ENCODE measurements around the gene WDFY2. TPM values are rescaled to one million over a fixed set of nuclear protein-coding genes. Genes with fewer than 3 reads are reported as not detected.
"Not testable (repeated sequence)": the region's sequence is repeated elsewhere in the genome, so short reads cannot be mapped to it uniquely, and the experiment has no call there.

WDFY2 gene
- polyA plus RNA-seq, 6 donors from 2014 or later, result 7.6 to 13.6 (median 8.0) TPM

DNA sequence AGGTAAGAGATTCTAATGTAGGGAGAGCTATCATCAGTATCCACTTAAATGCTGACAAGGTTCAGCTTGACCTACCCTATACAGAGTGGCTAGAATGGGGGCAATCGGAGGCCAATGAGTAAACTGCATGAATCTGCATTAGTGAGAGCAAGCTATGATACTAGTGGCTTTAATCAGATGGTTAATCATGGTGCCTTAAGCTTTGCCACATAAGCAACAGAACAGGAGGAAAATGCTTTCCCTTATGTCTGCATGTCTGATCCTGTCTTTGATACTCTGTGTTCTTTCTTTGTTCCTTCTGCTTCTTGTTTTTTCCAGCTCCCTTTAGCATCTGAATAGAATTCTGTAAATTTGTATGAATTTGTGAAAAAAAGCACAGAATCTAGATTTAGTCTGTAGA, 91.1 kb downstream of the WDFY2 start:
- Mint-ChIP-seq H3K4me1 (peaks cover 15 to 31% (median 30%) of the 10 kb centered on the region in 3 donors), H3K27me3 (no peaks in the 10 kb centered on the region), H3K36me3 (peaks cover 6 to 8% of the 10 kb centered on the region in 2 donors), H3K4me3 (no peak overlapping the region), H3K27ac (peak overlapping the region in 1 of 6 donors; percentile 39), H3K9me3 (peaks cover 0 to 5% (median 0%) of the 10 kb centered on the region in 7 donors)
- DNase-seq, result no peak
- ATAC-seq (ENCODE audit: low read depth in 2 of 2), result no peak

DNA sequence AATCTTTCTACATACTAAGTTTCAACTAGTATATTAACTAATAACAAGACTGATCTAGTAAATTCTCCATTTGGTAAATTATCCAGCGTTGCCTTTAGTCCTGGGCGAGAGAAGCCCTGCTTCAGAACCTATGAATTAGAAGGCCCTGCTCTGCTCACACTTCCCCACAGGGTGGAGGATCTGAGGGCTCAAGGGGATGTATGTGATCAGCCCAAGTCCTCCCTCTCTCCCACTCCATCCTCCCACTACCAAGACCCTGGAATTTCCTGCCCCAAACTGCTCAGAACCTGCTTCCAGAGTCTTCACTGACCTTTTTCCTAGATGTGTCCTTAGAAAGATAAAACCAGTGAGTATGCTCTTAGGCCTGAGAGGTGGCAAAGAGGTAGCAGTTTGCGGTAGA, 91.6 kb downstream of the WDFY2 start:
- no peak for ATAC-seq (ENCODE audit: low read depth in 2 of 2)
- Mint-ChIP-seq H3K27me3 (no peaks in the 10 kb centered on the region), H3K27ac (no peak overlapping the region), H3K4me1 (peaks cover 12 to 27% (median 26%) of the 10 kb centered on the region in 3 donors), H3K36me3 (peaks cover 6 to 8% of the 10 kb centered on the region in 2 donors), H3K9me3 (peaks cover 0 to 5% (median 0%) of the 10 kb centered on the region in 7 donors), H3K4me3 (no peak overlapping the region)
- DNase-seq, result no peak

DNA sequence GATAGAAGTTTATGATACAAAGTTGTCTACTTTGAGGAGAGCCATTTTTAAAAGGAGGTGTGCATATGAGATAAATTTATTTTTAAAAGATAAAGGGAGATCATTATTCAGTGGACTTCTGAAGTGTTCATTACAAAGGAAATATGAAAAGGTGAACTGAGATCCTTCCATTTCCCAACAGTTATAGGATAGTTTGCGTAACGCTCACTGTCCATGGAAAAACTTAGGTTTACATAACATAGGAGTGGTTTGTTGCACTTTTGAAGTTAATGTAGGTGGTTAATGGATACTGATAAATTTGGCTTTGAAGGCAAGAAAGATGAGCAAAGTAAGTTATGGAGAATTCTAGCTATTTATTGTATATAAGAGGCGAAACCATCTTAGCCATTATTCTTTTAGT, 92.5 kb downstream of the WDFY2 start:
- ATAC-seq (ENCODE audit: low read depth in 2 of 2), result no peak
- H3K4me3 Mint-ChIP-seq, result no peak overlapping the region
- H3K27ac Mint-ChIP-seq, result peak overlapping the region in 1 of 6 donors; percentile 15

DNA sequence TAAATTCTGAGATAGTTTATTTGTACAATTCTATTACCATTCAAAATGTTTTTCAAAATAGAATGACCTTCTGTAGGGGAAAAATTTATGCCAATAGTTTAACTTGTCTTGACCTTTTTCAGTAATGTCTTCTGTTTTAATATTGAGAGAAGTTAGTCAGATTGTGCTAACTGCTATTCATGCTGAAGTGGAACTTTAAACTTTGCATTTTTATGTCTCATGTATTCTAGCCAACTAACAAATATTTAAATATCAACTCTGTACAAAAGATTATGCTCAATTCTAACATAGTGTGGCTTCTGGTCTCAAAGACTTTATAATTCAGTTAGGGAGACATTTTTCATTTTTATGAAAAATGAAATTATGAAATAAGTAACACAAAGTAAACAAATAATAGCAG, 94.2 kb downstream of the WDFY2 start:
- H3K27ac Mint-ChIP-seq, result peak overlapping the region in 1 of 6 donors; percentile 13
- peaks cover 8 to 10% of the 10 kb centered on the region in 2 donors for H3K36me3 Mint-ChIP-seq

More for the DNA sequence above, 92.5 kb downstream of the WDFY2 start:
- Mint-ChIP-seq H3K9me3 (peaks cover 0 to 1% (median 0%) of the 10 kb centered on the region in 7 donors), H3K27me3 (no peaks in the 10 kb centered on the region), H3K36me3 (peaks cover 7 to 8% of the 10 kb centered on the region in 2 donors), H3K4me1 (peaks cover 12 to 24% (median 20%) of the 10 kb centered on the region in 3 donors)
- no peak for DNase-seq

DNA sequence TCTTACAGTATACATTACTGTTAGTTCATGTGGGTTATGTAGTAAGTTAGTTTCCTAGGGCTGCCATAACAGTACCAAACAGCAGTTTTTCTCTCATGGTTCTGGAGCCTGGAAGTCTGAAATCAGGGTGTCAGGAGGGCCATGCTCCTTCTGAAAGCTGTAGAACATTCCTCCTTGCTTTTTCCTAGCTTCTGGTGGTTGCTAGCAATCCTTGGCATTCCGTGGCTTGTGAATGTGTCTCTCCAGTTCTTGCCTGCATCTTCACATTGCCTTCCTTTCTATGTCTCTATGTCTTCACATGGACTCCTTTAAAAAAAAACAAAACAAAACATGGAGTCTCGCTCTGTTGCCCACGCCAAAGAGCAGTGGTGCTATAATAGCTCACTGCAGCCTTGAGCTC, 95.4 kb downstream of the WDFY2 start:
- peak overlapping the region in 3 of 6 donors; percentile 21 to 76 (median 54) for H3K27ac Mint-ChIP-seq

More for the DNA sequence above, 94.2 kb downstream of the WDFY2 start:
- Mint-ChIP-seq H3K4me3 (no peak overlapping the region), H3K9me3 (no peaks in the 10 kb centered on the region), H3K27me3 (no peaks in the 10 kb centered on the region), H3K4me1 (peaks cover 7 to 12% (median 8%) of the 10 kb centered on the region in 3 donors)
- ATAC-seq (ENCODE audit: low read depth in 2 of 2), result no peak
- DNase-seq, result no peak

DNA sequence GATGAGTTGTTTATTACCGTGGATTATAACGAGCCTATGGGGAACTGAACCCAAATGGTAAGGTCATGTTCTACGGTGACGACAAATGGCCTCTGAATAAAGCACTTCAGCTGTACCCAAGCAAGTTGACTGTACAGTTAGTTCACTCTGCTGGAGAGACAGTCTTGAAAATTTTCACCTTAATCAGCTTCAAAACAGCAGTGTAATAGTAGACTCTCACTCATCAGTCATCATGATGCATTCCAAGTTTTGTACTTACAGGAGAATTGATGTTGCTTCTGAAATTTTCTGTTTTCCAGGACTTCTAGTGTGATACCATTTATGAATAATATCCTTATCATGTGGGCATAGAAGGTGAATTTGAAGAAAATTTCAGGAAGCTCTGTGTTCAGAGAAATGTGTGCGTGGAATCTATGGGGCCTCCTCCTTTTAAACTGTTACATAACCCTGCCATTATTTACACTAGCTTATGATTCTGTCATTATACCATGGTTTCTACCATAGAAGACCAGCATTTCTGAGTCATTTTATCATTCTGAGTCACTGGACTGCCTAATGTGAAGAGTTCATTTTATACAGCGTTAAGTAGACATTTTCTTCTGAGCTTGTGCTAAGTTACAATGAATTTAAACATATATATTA, 96.9 kb downstream of the WDFY2 start:
- no peak overlapping the region for H3K27ac Mint-ChIP-seq
- DNase-seq, result no peak
- H3K36me3 Mint-ChIP-seq, result peaks cover 8 to 18% of the 10 kb centered on the region in 2 donors
- no peak overlapping the region for H3K4me3 Mint-ChIP-seq
- peaks cover 5 to 20% (median 16%) of the 10 kb centered on the region in 3 donors for H3K4me1 Mint-ChIP-seq
- no peaks in the 10 kb centered on the region for H3K27me3 Mint-ChIP-seq
- ATAC-seq (ENCODE audit: low read depth in 2 of 2), result no peak
- H3K9me3 Mint-ChIP-seq, result no peaks in the 10 kb centered on the region

More for the DNA sequence above, 95.4 kb downstream of the WDFY2 start:
- Mint-ChIP-seq H3K9me3 (no peaks in the 10 kb centered on the region), H3K36me3 (peaks cover 8 to 13% of the 10 kb centered on the region in 2 donors), H3K4me3 (peak overlapping the region in 2 of 8 donors; percentile 18 to 53), H3K4me1 (peaks cover 4 to 16% (median 8%) of the 10 kb centered on the region in 3 donors), H3K27me3 (no peaks in the 10 kb centered on the region)
- no peak for ATAC-seq (ENCODE audit: low read depth in 2 of 2)
- DNase-seq, result no peak

DNA sequence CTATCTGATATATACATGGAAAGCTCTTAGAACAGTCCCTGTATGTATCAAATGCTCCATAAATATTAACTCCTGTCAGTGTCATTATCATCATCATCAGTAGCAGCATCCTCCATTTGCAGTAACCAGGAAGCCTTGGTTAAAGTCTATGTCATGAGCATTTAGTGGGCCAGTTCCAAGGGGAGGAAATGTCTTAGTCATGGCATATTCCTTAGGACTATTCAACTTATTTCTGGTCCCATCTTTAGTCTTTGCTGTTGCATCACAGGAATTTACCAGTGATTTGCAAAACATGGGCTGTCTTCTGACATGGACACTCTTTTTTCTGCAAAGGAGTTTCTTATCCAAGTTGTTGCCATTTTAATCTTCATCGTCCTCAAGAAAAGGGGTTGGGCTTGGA, 98.4 kb downstream of the WDFY2 start:
- DNase-seq (no peak), ATAC-seq (ENCODE audit: low read depth in 2 of 2) (no peak)
- H3K27me3 Mint-ChIP-seq, result no peaks in the 10 kb centered on the region
- H3K36me3 Mint-ChIP-seq, result peaks cover 3 to 18% of the 10 kb centered on the region in 2 donors
- H3K9me3 Mint-ChIP-seq, result no peaks in the 10 kb centered on the region
- H3K27ac Mint-ChIP-seq, result no peak overlapping the region
- peaks cover 6 to 27% (median 15%) of the 10 kb centered on the region in 3 donors for H3K4me1 Mint-ChIP-seq
- H3K4me3 Mint-ChIP-seq, result no peak overlapping the region

DNA sequence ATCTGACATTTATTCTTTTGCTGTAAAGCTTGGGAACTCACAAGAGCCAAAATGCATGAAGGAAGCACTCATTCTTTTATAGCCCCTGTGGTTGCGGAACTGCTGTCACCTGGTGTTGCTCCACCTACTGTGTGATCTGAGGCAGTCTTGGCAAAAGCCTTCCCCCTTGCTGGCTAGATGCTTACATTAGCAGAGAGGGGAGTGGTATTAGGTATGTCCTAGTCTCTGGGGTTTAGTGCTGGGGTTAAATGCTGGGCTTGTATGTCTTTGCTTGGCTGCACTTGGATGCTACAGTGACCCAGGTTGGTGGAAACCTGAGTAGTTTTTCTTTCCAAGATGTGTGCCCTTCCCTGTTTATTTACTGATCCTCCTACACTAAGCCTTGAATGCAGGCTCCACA, 99.3 kb downstream of the WDFY2 start:
- Mint-ChIP-seq H3K27ac (no peak overlapping the region), H3K27me3 (no peaks in the 10 kb centered on the region), H3K4me1 (peaks cover 14 to 36% (median 17%) of the 10 kb centered on the region in 3 donors), H3K36me3 (peaks cover 0 to 15% of the 10 kb centered on the region in 2 donors), H3K9me3 (no peaks in the 10 kb centered on the region), H3K4me3 (no peak overlapping the region)
- DNase-seq, result no peak
- ATAC-seq (ENCODE audit: low read depth in 2 of 2), result no peak

DNA sequence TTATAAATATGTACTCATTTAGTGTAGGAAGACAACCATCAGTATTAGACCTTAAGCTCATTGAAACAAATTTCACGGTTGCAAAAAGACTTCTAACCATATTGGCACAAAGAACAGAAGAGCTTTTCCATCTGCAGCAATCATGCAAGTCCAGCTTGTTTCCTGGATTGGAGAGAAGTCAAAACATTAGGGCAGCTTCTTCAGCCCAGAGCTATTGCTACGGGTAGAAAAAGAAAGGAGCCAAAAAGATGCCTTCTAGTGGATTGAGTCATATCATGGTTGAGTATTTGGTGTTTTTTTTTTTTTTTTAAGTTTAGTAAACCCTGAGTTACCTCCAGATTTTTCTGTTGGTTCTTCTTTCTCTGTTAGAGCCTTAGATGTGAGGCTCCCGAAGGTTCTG, 99.8 kb downstream of the WDFY2 start:
- DNase-seq (no peak), ATAC-seq (ENCODE audit: low read depth in 2 of 2) (no peak)
- H3K36me3 Mint-ChIP-seq, result peaks cover 0 to 11% of the 10 kb centered on the region in 2 donors
- no peak overlapping the region for H3K27ac Mint-ChIP-seq
- H3K27me3 Mint-ChIP-seq, result no peaks in the 10 kb centered on the region
- no peaks in the 10 kb centered on the region for H3K9me3 Mint-ChIP-seq
- H3K4me1 Mint-ChIP-seq, result peaks cover 14 to 39% (median 17%) of the 10 kb centered on the region in 3 donors
- H3K4me3 Mint-ChIP-seq, result no peak overlapping the region

DNA sequence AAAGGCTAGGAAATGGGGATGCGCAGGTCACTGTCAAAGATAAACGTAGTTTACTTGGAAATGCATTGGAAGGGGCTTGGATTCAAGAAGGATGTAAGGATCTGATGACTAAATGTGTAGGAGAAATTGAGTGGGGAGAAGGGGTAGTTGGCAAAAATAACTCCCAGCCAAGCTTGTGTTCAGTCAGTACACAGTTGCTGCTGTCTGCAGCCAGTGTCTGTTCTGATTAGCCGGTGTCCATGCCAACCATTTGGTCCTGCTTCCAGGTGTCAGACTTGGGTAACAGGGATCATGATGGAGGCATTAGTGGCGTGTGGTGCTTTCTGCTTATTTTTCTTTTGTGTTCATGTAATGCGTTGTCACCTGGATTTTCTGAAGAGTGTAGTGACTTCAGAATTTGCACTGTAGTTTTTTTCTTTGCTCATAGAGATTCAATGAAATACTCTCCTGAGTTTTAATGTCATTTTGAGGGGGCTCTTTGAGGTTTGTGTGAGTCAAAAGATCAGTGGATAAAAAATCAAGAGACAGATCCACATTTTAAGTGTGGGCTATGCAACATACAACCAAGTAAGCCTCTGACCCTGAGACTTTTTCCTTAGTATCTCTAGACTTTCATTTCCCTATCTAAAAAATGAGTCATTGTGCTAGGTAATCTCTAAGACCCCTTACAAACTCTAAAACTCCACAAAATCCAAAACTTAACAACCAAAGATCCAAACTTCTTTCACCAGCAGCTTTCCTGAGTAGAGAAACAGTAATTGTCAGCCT, 103.9 kb downstream of the WDFY2 start:
- Mint-ChIP-seq H3K27me3 (no peaks in the 10 kb centered on the region), H3K9me3 (peaks cover 0 to 2% (median 0%) of the 10 kb centered on the region in 7 donors), H3K27ac (peak overlapping the region in 5 of 6 donors; percentile 0 to 92 (median 43)), H3K36me3 (peaks cover 0 to 8% of the 10 kb centered on the region in 2 donors), H3K4me3 (no peak overlapping the region), H3K4me1 (peaks cover 14 to 39% (median 17%) of the 10 kb centered on the region in 3 donors)
- DNase-seq, result no peak
- no peak for ATAC-seq (ENCODE audit: low read depth in 2 of 2)

DNA sequence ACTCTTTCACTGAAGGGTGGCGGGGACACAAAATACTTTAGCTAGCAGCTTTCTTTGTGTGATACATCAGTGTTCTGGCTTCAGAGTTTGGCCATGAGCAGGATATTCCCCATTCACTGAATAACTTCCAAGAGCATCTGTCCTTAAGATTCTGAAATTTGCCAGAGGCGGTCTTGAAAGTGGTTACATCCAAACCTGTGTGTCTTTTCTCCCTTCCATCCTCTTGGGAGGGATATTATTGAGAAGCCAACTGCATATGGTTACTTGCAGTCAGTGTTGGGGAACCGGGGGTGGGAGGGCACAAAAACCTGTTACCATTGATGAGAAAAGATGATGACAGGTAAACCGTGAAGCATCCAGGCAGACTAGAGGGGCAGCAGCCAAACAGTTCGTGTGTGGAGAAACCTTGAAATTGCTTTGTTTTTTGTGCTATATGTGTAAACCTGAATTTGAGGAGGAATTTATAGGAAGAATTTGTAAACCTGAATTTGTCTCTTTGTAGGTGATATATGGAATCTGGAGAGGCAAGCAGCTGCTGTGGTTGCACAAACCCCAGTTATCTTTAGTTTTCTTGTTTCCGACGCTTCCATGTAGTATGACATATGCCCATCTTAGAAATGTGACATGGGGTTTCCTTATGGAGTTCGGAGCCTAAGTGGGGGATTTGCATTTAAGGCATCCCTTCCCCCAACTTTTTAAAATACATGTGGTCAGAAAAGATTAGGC, 104.8 kb downstream of the WDFY2 start:
- Mint-ChIP-seq H3K27ac (peak overlapping the region in 3 of 6 donors; percentile 44 to 79 (median 49)), H3K9me3 (peaks cover 0 to 2% (median 0%) of the 10 kb centered on the region in 7 donors), H3K4me3 (peak overlapping the region in 1 of 8 donors; percentile 75), H3K36me3 (peaks cover 0 to 8% of the 10 kb centered on the region in 2 donors), H3K27me3 (no peaks in the 10 kb centered on the region), H3K4me1 (peaks cover 11 to 30% (median 17%) of the 10 kb centered on the region in 3 donors)
- ATAC-seq (ENCODE audit: low read depth in 2 of 2) (no peak), DNase-seq (no peak)

DNA sequence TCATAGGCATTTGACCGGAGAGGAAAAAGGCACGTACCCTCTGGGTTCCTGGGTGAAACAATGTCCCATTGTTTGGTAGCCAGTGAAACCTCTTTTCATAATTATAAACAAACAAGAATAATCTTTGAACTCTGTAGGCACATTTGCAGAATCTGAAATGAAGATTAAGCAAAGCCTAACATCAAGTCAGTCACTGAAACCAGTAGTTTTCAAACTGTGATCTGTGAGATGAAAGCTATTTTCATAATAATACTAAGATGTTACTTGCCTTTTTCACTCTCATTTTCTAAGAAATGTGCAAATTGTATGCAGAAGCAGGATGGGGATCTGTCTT, 105.4 kb downstream of the WDFY2 start:
- Mint-ChIP-seq H3K4me1 (peaks cover 9 to 29% (median 13%) of the 10 kb centered on the region in 3 donors), H3K36me3 (peaks cover 0 to 5% of the 10 kb centered on the region in 2 donors), H3K9me3 (peaks cover 0 to 2% (median 0%) of the 10 kb centered on the region in 7 donors), H3K27ac (peak overlapping the region in 1 of 6 donors; percentile 79), H3K27me3 (no peaks in the 10 kb centered on the region), H3K4me3 (no peak overlapping the region)
- ATAC-seq (ENCODE audit: low read depth in 2 of 2), result no peak
- no peak for DNase-seq

DNA sequence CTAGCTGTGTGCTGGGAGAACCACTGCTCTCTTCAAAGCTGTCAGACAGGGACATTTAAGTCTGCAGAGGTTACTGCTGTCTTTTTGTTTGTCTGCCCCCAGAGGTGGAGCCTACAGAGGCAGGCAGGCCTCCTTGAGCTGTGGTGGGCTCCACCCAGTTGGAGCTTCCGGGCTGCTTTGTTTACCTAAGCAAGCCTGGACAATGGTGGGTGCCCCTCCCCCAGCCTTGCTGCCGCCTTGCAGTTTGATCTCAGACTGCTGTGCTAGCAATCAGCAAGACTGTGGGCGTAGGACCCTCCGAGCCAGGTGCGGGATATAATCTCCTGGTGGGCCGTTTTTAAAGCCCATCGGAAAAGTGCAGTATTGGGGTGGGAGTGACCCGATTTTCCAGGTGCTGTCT, 111.4 kb downstream of the WDFY2 start:
- not testable (repeated sequence) for H3K27me3 Mint-ChIP-seq; ATAC-seq (ENCODE audit: low read depth in 2 of 2)
- H3K27ac Mint-ChIP-seq, result peak overlapping the region in 1 of 6 donors; percentile 9

More for the DNA sequence above, 111.4 kb downstream of the WDFY2 start:
- not testable (repeated sequence) for H3K4me3 Mint-ChIP-seq, H3K4me1 Mint-ChIP-seq, DNase-seq, H3K9me3 Mint-ChIP-seq
- H3K36me3 Mint-ChIP-seq, result peaks cover 7 to 12% of the 10 kb centered on the region in 2 donors
